Measurements from ENCODE around the gene RAB37. TPM values are rescaled to one million over a fixed set of nuclear protein-coding genes. Genes with fewer than 3 reads are reported as not detected.

Gene RAB37, protein sequence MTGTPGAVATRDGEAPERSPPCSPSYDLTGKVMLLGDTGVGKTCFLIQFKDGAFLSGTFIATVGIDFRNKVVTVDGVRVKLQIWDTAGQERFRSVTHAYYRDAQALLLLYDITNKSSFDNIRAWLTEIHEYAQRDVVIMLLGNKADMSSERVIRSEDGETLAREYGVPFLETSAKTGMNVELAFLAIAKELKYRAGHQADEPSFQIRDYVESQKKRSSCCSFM
- 0.95 TPM for polyA plus RNA-seq (2013, experiment 1 of 2)
- 3.0 TPM for polyA plus RNA-seq (2013, experiment 2 of 2)

DNA sequence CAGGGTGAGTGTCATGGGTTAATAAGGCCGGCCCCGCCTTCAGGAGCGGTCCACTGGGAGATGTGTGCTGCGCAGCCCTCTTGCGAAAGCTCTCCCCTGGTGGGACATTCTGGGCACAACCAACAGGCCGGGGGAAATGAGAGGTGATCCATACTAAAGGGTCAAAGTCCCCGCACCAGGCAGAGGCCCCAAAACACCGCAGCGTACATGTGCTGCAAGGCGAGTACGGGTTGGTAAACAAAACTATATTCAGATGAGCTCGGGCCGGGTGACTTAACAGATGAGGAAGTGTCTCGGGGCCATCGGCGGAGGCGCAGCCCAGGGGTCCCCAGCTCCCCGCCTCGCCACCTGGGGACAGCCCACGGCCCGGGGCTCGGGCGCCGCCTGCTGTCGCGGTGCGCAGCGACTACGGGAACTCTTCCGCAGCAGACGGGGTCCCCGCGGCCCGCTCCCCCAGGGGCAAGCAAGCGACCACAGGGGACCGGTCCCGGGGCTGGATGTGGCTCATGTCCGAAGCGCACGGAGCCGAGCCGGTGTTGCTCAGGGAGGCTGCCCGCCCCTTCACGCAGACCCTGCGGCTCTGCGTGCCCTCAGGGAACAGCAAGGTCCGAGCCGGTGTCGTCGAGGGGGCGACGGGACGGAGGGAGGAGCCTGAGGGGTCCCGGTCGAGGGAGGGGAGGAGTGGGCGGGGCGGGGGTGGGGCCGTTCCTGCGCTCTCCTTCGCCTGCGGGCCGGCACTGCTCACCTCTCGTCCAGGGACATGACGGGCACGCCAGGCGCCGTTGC is at the start of gene RAB37:
TSS of gene RAB37 (plus strand) at position 744 of the 786 bp plus-strand sequence. CDS start at position 761, 17 bp downstream.
- Histone ChIP-seq H3K4me3 (ENCODE audit: low read length) (peak within 1 kb of the TSS; percentile 70), H3K9ac (ENCODE audit: low read depth, low read length) (no peak within 1 kb of the TSS), H3K9me3 (ENCODE audit: insufficient read depth, low read depth, low read length) (no peaks in the 10 kb centered on the region), H3K36me3 (ENCODE audit: insufficient read depth, low read length) (no peaks in the 10 kb centered on the region), H3K4me1 (ENCODE audit: insufficient read depth, low read length) (peaks cover 7% of the 10 kb centered on the region; the same call in 1 of the 2 replicates), H3K27ac (ENCODE audit: low read depth, low read length) (no peak within 1 kb of the TSS; the same call in 1 of the 2 replicates), H3K27me3 (ENCODE audit: insufficient read depth, low read length) (peaks cover 36% of the 10 kb centered on the region)
- under 1% methylated on average over 67 of the region's 67 CpGs for WGBS

DNA sequence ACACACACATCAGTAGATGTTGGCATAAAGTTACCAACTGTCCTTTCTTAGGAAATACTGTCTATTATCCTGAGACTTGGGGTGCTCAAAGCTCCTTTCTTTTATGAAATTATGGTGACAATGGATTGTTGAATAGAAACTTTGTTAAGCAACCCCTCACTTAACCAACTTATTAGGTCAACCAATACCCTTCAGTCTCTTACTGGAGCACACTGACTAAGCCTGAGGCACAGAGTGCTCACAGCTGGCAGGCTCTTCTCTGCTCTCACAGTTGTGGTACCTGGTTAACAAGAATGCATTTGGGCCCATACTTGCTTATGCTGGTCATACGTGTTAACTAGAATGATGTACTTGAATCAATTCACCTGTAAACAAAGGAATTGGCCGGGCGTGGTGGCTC is 49.2 kb upstream of the RAB37 start:
- Histone ChIP-seq H3K9ac (ENCODE audit: low read depth, low read length) (no peak overlapping the region), H3K36me3 (ENCODE audit: insufficient read depth, low read length) (no peaks in the 10 kb centered on the region), H3K27me3 (ENCODE audit: insufficient read depth, low read length) (peaks cover 5% of the 10 kb centered on the region; the same call in 1 of the 2 replicates), H3K4me3 (ENCODE audit: low read length) (no peak overlapping the region), H3K9me3 (ENCODE audit: insufficient read depth, low read depth, low read length) (no peaks in the 10 kb centered on the region), H3K27ac (ENCODE audit: low read depth, low read length) (no peak overlapping the region), H3K4me1 (ENCODE audit: insufficient read depth, low read length) (no peaks in the 10 kb centered on the region)
- WGBS: 89% methylated on average over 3 of the region's 3 CpGs

DNA sequence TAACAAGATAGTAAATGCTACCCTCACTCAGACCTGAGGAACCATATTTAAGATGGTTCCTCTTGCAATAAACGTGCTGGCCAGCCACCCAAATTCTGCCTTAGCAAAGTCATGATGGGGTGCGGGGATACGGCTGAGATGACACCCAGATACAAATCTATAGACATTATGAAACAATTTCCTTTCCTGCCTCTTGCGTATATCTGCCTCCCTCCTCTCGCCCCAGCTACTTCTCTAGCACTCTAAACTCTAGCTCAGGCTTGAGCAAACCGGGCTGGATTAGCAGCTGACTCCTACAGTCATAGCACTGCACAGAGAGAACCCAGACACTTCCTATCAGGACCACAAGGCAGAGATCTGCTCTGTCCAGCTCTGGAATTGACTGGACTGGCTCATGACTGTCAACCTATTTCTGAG is 46.6 kb upstream of the RAB37 start:
- Histone ChIP-seq H3K27me3 (ENCODE audit: insufficient read depth, low read length) (peaks cover 5% of the 10 kb centered on the region; the same call in 1 of the 2 replicates), H3K4me1 (ENCODE audit: insufficient read depth, low read length) (no peaks in the 10 kb centered on the region), H3K9me3 (ENCODE audit: insufficient read depth, low read depth, low read length) (no peaks in the 10 kb centered on the region), H3K4me3 (ENCODE audit: low read length) (no peak overlapping the region), H3K36me3 (ENCODE audit: insufficient read depth, low read length) (no peaks in the 10 kb centered on the region), H3K27ac (ENCODE audit: low read depth, low read length) (no peak overlapping the region), H3K9ac (ENCODE audit: low read depth, low read length) (no peak overlapping the region)
- WGBS: 89% methylated on average over 6 of the region's 6 CpGs

DNA sequence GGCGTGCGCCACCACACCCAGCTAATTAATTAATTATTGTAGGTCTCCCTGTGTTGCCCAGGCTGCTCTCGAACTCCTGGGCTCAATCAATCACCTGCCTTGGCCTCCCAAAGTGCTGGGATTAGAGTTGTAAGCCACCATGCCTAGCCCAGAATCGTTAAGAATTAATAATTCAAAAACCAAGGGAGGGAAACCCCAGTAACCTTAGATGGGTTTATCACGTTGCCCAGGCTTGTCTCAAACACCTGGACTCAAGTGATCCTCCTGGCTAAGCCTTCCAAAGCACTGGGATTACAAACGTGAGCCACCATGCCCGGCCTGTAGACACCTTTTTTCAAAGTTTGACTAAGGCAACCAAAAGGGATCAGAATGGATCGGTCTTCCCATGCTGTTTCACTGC is 45.9 kb upstream of the RAB37 start:
- Histone ChIP-seq H3K27ac (ENCODE audit: low read depth, low read length) (no peak overlapping the region), H3K9me3 (ENCODE audit: insufficient read depth, low read depth, low read length) (no peaks in the 10 kb centered on the region), H3K4me3 (ENCODE audit: low read length) (no peak overlapping the region), H3K27me3 (ENCODE audit: insufficient read depth, low read length) (no peaks in the 10 kb centered on the region), H3K36me3 (ENCODE audit: insufficient read depth, low read length) (no peaks in the 10 kb centered on the region), H3K4me1 (ENCODE audit: insufficient read depth, low read length) (no peaks in the 10 kb centered on the region), H3K9ac (ENCODE audit: low read depth, low read length) (no peak overlapping the region)
- WGBS: 84% methylated on average over 8 of the region's 8 CpGs

DNA sequence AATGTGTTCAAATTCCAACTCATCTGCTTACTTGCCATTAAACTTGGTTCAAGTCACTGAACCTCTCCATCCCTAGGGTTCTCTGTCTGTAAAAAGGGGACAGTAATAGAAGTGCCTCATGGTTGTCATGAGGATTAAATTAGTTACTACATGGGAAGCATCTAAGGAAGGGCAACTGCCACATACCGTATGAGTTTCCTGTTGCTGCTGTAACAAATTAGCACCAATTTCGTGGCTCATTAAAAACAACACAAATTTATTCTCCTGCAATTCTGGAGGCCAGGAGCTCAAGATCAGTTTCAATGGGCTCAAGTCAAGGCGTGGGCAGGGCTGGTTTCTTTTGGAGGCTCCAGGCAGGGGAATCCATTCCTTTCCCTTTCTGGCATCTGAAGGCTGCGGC is 43.0 kb upstream of the RAB37 start:
- Histone ChIP-seq H3K27ac (ENCODE audit: low read depth, low read length) (no peak overlapping the region), H3K9ac (ENCODE audit: low read depth, low read length) (no peak overlapping the region), H3K4me3 (ENCODE audit: low read length) (no peak overlapping the region), H3K27me3 (ENCODE audit: insufficient read depth, low read length) (no peaks in the 10 kb centered on the region), H3K9me3 (ENCODE audit: insufficient read depth, low read depth, low read length) (no peaks in the 10 kb centered on the region), H3K4me1 (ENCODE audit: insufficient read depth, low read length) (no peaks in the 10 kb centered on the region), H3K36me3 (ENCODE audit: insufficient read depth, low read length) (no peaks in the 10 kb centered on the region)
- WGBS: 82% methylated on average over 4 of the region's 4 CpGs

DNA sequence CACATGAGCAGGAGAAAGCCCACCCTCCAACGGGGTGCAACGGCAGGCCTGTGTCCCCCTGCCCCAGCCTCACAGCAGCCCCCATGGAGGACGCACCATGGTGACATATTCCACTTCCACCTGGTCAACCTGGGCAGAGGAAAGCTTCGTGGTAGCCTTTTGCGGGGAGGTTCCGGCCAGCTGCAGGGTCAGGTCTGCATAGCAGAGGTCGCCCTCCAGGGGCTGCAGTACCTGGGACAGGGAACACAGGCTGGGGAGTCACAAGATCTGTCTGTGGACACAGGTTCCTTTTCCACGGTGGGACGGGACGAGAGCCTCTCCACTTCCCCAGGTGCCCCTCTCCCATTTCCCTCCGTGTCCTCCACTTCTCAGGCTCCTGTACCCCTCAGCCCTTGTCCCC is 41.4 kb upstream of the RAB37 start:
- H3K4me3 ChIP-seq (ENCODE audit: low read length): no peak overlapping the region
- H3K9ac ChIP-seq (ENCODE audit: low read depth, low read length): no peak overlapping the region
- no peaks in the 10 kb centered on the region for H3K4me1 ChIP-seq (ENCODE audit: insufficient read depth, low read length)
- WGBS: 82% methylated on average over 11 of the region's 11 CpGs
- no peaks in the 10 kb centered on the region for H3K36me3 ChIP-seq (ENCODE audit: insufficient read depth, low read length)
- no peaks in the 10 kb centered on the region for H3K9me3 ChIP-seq (ENCODE audit: insufficient read depth, low read depth, low read length)
- no peaks in the 10 kb centered on the region for H3K27me3 ChIP-seq (ENCODE audit: insufficient read depth, low read length)
- no peak overlapping the region for H3K27ac ChIP-seq (ENCODE audit: low read depth, low read length)

DNA sequence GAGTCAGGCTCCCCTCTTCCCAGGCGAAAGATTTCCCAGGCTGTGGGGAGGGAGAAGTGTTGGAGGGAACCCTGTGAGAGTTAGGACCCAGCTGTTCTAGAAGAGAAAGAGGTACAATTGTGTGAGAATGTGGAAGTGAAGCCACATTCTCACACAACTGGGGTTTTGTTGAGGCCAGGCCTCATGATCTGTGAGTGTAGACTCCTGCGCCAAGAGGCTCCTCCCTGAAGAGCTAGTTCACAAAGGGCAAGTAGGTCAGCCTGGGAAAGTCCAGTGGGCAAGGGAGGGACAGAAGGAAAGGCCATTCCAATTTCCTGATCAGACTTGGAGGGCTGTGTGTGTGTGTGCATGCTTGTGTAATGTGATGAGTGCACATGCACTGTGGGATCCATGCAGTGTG is 39.5 kb upstream of the RAB37 start:
- Histone ChIP-seq H3K27me3 (ENCODE audit: insufficient read depth, low read length) (no peaks in the 10 kb centered on the region), H3K4me3 (ENCODE audit: low read length) (no peak overlapping the region), H3K36me3 (ENCODE audit: insufficient read depth, low read length) (no peaks in the 10 kb centered on the region), H3K27ac (ENCODE audit: low read depth, low read length) (no peak overlapping the region), H3K9ac (ENCODE audit: low read depth, low read length) (no peak overlapping the region), H3K4me1 (ENCODE audit: insufficient read depth, low read length) (no peaks in the 10 kb centered on the region), H3K9me3 (ENCODE audit: insufficient read depth, low read depth, low read length) (no peaks in the 10 kb centered on the region)
- WGBS: 90% methylated on average over 2 of the region's 2 CpGs

DNA sequence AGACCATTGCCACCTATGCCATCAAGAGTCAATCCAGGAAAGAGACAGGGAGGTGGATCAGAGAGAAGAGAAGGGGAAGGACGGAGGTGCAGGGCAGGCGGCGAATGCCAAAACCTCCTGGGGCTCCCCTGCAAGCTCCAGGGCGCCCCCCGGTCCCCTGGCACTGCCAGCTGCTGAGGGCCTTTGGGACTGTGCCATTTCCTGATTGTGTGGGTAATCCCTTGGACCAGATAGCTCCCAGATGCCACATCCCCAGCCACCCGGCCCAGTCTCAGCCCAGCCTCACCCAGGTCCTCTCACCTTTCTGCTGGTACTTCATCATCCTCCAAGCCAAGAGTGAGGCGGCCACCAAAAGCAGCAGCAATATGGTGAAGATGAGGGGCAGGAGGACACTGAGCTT is 39.0 kb upstream of the RAB37 start:
- no peaks in the 10 kb centered on the region for H3K36me3 ChIP-seq (ENCODE audit: insufficient read depth, low read length)
- no peaks in the 10 kb centered on the region for H3K4me1 ChIP-seq (ENCODE audit: insufficient read depth, low read length)
- 92% methylated on average over 7 of the region's 7 CpGs for WGBS
- no peaks in the 10 kb centered on the region for H3K27me3 ChIP-seq (ENCODE audit: insufficient read depth, low read length)
- H3K27ac ChIP-seq (ENCODE audit: low read depth, low read length): no peak overlapping the region
- no peak overlapping the region for H3K9ac ChIP-seq (ENCODE audit: low read depth, low read length)
- no peaks in the 10 kb centered on the region for H3K9me3 ChIP-seq (ENCODE audit: insufficient read depth, low read depth, low read length)
- no peak overlapping the region for H3K4me3 ChIP-seq (ENCODE audit: low read length)

DNA sequence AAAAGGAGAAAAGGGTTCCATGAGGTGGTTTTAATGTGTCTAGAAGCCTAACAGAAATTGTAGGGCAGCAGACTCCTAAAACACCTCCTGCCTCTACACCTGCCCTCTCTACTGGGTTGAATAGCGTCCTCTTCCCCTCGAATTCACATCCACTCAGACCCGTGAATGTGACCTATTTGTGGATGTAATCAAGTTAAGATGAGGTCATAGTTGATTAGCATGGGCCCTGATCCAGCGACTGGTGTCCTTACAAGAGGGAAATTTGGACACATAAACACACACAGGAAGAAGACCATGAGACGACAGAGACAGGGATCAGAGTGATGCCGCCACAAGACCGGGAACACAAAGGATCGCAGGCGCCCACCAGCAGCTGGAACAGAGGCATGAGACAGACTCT is 37.8 kb upstream of the RAB37 start:
- H3K27me3 ChIP-seq (ENCODE audit: insufficient read depth, low read length): no peaks in the 10 kb centered on the region
- H3K4me1 ChIP-seq (ENCODE audit: insufficient read depth, low read length): no peaks in the 10 kb centered on the region
- WGBS: 86% methylated on average over 9 of the region's 9 CpGs
- no peak overlapping the region for H3K4me3 ChIP-seq (ENCODE audit: low read length)
- H3K27ac ChIP-seq (ENCODE audit: low read depth, low read length): no peak overlapping the region
- H3K9me3 ChIP-seq (ENCODE audit: insufficient read depth, low read depth, low read length): no peaks in the 10 kb centered on the region
- no peaks in the 10 kb centered on the region for H3K36me3 ChIP-seq (ENCODE audit: insufficient read depth, low read length)
- H3K9ac ChIP-seq (ENCODE audit: low read depth, low read length): no peak overlapping the region

DNA sequence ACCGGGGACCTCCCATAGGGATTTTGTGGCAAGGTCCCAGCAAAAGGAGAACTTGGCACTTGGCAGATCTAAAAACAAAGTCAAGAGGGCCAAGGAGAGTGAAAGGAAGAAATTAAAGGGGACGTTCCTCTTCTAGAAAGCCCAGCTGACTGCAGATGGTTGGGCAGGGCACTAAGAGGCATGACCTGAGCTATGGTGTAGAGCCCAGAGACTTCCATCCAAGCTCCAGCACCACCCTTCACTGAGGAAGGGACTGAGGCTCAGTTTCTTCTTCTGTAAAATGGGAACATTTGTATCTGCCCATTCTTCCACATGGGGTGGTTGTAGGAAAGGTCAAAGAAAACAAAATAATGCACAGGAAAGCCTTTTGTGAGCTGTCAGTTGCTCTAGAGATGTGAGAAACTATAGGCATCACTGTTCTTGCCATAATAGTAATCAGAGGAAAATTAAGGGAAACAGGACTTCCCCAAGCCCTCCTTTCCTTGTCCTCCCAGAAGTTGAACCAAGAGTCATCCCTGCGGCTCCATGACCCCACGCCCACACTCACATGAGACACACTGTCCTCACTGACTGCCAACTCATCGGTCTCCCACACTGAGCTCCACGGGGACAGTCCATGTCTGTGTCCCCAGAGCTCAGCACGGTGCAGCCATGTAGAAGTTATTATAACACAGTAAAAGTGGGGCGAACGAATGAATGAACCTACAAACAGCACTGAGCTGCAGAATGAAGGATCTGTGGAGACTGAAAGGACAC is 34.8 kb upstream of the RAB37 start:
- Histone ChIP-seq H3K27ac (ENCODE audit: low read depth, low read length) (no peak overlapping the region), H3K27me3 (ENCODE audit: insufficient read depth, low read length) (no peaks in the 10 kb centered on the region), H3K36me3 (ENCODE audit: insufficient read depth, low read length) (no peaks in the 10 kb centered on the region), H3K4me1 (ENCODE audit: insufficient read depth, low read length) (no peaks in the 10 kb centered on the region), H3K4me3 (ENCODE audit: low read length) (no peak overlapping the region), H3K9me3 (ENCODE audit: insufficient read depth, low read depth, low read length) (no peaks in the 10 kb centered on the region), H3K9ac (ENCODE audit: low read depth, low read length) (no peak overlapping the region)
- 86% methylated on average over 9 of the region's 9 CpGs for WGBS

DNA sequence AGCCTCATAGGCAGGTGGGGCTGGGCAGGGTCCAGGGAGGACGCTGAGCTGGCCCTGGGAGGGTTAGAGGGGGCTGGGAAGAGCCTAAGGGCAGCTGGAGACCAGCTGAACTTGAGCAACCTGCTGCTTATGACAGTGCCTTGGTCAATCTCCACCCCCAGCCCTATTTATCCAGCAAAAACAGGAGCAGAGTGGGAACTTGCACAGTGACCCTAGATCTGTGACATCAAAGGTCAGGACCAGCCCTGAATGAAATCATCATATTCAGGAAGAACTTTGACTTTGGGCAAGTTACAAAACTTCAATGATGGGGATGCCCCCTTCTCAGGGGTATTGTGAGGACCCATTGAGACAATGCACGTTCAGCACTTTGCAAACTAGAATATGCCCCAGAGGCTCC is 33.7 kb upstream of the RAB37 start:
- H3K27me3 ChIP-seq (ENCODE audit: insufficient read depth, low read length): no peaks in the 10 kb centered on the region
- H3K9ac ChIP-seq (ENCODE audit: low read depth, low read length): no peak overlapping the region
- no peak overlapping the region for H3K4me3 ChIP-seq (ENCODE audit: low read length)
- H3K4me1 ChIP-seq (ENCODE audit: insufficient read depth, low read length): no peaks in the 10 kb centered on the region
- WGBS: 55% methylated on average over 2 of the region's 2 CpGs
- no peaks in the 10 kb centered on the region for H3K9me3 ChIP-seq (ENCODE audit: insufficient read depth, low read depth, low read length)
- H3K36me3 ChIP-seq (ENCODE audit: insufficient read depth, low read length): no peaks in the 10 kb centered on the region
- H3K27ac ChIP-seq (ENCODE audit: low read depth, low read length): no peak overlapping the region

Data from HUES64 (cell line).